Endothelial cell of hepatic sinusoid (primary cell): ENCODE measurements around the gene BCR.

Experiments
- in situ Hi-C: cut with HindIII; loops from 2 replicates; pipeline ENCODE4 v1.10.0; 2017; ENCODE audit warnings: low sequenced_read_pairs

BCR gene

DNA sequence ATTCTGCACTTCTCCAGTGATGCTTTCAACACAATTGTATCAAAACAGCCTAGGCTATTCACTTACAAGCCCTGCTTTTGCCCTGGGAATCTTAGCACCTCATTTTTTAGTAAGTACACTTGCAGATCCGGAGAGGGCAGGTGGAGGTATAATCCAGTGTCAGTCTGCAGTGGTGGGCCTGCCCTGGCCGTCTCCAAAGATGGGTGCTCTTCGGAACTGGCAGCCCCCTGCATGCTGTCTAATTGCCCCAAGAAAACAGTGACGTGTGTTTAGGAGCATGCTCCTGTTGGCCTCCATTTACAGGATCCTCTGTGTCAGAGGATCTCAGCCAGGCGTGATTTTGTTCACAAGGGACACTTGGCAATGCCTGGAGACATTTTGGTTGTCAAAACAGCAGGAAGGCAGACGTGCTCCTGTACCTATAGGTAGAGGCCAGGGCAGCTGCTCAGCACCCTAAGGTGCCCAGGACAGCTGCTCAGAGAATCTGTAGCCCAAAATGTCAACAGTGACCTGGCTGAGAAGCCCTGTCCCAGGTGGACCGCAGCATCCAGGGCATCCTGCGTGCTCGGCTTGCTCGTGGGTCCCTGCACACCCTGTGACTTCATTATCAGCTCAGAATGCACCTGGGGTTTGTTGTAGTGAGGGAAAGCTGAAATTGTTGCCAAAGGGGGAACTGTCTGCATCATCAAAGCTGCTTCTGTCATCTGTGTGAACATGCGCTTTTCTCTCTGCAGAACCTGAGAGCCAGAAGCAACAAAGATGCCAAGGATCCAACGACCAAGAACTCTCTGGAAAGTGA lies 90.7 kb downstream of the BCR start:
- in situ Hi-C loops, result no loop called here

DNA sequence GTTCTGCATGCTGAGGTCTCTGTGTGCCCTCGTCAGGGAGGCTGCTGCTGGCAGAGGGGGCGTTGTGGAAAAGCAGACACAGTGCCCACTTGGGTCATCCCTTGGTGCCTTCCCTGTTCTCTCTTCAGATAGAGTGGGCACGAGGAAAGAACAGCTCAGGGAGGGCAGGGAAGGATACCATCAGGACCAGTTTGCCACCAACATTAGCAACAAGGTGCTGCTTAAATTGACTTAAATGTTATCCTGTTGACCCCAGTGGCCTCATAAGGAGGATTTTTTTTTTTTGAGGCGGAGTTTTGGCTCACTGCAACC lies 91.2 kb downstream of the BCR start:
- in situ Hi-C loops, result no loop called here

DNA sequence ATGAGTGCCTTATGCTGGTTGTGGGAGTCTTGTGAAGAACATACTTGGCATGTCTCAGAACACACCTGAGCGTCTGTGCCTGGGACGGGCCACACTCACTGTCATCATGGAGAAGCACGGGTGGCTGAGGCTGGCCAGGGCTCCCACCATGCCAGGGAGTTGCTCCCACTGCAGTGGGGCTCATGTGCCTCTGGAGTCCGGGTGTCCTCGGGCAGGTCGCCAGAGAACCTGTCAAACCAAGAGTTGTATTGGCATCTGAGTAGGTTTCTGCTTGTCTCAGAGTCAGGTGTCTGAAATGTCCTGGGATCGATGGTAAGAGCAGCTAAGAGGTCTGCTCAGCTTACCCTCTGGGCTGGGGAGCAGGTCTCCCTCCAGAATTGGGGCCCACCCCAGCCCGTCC lies 92.1 kb downstream of the BCR start:
- in situ Hi-C loops, result no loop called here

DNA sequence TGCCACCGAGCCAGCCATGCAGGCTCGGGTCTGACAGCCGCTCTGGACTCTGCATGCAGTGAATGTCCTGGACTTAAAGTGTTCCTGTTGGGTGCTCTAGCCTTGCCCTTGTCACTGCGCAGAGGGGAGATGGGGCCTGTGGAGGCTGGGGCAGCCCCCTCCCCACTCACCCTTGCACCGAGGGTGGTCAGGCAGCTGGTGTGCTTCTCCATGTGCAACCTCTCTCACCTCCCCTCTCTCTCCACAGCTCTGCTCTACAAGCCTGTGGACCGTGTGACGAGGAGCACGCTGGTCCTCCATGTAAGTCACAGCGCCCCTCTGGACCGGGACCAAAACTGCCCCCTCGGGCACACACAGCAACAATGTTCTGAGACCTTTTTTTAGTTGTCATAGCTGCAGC lies 92.5 kb downstream of the BCR start:
- in situ Hi-C loops, result no loop called here

DNA sequence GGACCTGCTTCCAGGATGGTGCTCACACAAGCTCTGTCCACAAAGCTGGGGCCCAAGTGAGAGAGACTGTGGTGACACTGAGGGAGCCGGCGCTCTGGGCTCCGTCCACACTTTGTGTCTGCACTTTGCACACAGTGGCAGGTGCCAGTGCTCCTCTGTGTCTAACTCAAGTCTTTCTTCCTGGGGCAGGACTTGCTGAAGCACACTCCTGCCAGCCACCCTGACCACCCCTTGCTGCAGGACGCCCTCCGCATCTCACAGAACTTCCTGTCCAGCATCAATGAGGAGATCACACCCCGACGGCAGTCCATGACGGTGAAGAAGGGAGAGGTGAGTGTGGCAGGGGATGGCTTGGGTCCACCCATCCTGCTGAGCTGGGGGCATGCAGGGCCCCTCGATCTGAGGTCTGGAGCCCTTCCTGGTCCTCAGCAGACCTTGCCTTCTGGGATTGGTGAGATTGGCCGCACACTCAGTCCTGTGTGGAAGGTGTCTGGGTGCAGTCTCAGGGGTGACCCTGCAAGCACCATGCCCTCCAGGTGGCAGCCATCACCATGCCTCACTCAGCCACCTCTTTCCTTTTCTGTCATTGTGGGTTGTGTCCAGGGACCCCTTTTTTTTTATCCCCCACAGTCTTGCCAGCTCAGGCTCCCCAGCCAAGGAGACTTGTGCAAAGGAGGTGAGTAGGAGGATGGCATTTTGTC lies 93.3 kb downstream of the BCR start:
- in situ Hi-C loops, result no loop called here

DNA sequence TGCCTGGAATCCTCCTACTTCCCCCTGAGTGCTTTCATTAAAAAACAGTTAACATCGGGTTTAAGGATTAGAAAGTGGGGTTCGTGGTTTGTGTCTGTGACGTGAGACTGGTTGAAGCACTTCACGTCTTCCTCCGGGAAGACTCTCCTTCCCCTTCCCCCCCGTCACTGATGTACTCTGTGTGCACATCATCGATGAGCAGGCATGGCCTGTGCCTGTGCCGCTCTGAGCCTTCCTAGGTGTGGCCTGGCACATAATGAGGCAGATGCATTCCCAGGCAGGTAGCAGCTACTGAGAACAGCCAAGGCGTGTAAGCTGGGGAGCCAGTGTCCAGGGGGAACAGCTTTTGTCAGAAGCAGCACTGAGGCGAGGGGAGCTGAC lies 93.8 kb downstream of the BCR start:
- in situ Hi-C loops, result no loop called here

DNA sequence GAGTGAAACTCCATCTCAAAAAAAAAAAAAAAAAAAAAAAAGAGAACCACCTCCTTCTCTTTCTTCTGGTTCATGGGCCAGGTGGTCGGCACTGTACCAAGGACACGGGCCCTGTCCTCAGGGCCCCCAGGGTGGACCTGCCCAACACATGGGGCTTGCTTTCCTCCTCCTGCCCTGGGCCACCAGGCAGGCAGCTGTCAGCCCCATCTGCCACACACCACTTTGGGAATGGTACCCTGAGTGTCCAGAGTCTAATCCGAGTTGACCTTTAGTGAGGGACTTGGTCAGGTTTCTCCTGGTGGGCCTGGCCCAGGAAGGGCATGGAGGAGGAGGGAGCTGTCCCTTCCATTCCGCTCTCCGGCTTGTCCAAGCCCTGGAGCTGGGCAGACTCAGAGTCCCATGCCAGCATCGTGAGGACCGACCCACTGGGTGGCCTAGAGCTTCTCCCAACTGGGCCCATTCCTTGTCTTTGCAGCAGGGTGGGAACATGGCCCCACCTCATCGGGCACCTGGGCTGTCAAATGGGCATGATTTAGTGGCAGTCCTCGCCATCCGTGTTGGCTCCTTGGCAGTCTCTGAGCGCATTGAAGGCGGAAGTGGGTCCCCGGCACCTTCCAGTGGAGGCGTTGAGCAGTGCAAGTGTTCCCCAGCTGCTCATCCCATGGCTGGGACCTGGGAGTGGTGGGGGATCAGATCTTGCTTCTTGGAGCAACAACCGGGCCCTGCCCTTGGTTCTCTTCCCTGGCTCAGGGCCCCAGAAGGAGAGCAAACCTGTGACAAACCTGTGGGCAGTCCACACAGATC lies 94.8 kb downstream of the BCR start:
- in situ Hi-C loops, result loop anchor here (5.0 kb wide), 2 partner anchors 48 to 88 kb away; no protein-coding TSS in a partner anchor

DNA sequence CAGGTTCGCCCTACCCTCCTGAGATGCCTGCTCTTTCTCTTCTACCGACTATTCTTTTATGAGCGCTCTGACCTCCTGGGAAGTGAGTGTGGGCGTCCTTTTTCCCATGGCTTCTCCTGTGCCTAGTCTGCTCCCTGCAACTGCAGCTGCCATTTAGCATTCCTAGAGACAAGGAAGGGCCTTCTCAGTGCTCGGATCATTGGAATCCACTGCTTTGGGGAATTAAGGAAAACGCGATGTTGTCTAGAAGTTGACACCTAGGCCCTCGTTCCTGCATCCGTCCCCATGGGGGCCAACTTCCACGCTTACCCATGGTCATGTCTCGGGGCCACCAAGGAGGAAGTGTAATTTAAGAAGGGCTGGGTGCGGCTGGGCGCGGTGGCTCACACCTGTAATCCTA lies 95.4 kb downstream of the BCR start:
- in situ Hi-C loops, result loop anchor here (5.0 kb wide), 2 partner anchors 48 to 88 kb away; no protein-coding TSS in a partner anchor

DNA sequence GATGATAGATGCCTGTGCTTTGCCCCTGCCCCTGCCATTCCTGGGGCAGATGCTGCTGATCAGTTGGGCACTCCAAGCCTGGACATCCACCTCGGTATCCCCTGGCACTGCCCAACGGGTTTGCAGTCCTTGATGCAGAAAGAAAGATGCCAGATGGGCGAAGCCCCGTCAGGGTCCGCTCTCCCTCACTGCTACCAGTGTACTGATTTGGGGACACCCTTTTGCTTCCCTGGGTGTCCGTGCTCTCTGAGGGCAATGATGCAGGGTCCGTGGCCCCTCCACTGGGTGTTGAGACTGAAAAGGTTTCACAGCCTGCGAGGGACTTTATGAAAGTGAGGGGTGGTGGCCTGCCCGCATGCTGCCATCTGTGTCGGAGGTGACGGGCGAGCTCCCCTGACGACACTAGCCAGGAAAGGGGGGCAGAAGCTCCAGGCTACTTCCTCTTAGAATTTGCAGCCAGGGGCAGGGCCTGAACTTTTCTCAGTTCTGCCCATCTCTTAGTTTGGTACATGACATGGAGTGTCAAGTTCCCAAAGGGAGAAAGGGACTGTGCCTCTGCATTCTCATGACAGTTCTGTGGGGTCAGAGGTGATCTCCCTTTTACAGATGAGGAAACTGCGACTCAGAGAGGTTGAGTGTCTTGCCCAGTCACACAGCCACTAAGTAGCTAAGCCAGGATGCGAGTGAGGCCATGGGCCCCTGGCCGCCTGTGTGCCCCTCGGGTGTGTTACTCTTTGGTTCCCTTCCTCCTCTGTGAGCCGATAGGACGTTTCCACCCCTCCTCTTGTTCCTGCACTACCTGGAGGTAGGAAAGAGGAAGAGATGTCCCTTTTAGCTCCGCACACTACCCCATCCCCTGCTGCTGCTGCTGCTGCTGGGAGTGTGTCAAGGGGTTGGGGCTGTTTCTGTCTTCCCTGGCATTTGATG lies 96.6 kb downstream of the BCR start:
- in situ Hi-C loops, result loop anchor here (5.0 kb wide), 2 partner anchors 50 to 90 kb away; no protein-coding TSS in a partner anchor

DNA sequence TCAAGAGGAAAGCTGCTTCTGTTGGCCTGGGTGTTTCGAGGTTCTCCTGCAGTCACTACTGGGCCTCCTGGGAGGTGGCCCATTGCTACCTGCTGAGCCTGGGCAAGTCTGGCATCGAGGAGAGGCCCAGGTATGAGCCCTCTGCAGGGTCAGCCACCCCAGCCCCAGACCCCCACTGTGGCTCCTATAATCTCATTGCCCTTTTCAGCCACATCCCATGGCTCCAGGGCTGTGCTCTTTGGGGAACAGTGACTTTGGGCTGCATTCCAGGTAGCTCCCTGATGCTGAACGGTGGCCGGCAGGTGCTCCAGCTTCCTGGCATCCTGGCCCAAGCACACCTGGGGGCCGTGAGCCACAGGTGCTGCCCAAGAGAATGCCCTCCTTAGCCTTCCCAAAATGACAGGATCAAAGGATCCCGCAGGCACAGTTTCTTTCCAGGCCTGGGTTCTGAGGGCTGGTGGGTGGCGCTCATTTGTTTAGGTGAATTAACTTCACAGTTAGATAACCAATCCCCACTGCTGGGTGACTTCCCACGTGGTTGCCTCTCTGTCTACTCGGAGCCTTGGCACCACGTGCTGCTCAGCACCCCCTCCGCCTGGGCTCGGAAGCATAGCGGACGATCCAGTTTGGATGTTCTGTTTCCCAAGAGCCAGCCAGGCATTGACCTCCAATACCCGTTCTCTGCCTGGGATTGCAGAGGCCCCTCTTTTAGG lies 97.4 kb downstream of the BCR start:
- in situ Hi-C loops, result loop anchor here (5.0 kb wide), 2 partner anchors 50 to 90 kb away; no protein-coding TSS in a partner anchor

DNA sequence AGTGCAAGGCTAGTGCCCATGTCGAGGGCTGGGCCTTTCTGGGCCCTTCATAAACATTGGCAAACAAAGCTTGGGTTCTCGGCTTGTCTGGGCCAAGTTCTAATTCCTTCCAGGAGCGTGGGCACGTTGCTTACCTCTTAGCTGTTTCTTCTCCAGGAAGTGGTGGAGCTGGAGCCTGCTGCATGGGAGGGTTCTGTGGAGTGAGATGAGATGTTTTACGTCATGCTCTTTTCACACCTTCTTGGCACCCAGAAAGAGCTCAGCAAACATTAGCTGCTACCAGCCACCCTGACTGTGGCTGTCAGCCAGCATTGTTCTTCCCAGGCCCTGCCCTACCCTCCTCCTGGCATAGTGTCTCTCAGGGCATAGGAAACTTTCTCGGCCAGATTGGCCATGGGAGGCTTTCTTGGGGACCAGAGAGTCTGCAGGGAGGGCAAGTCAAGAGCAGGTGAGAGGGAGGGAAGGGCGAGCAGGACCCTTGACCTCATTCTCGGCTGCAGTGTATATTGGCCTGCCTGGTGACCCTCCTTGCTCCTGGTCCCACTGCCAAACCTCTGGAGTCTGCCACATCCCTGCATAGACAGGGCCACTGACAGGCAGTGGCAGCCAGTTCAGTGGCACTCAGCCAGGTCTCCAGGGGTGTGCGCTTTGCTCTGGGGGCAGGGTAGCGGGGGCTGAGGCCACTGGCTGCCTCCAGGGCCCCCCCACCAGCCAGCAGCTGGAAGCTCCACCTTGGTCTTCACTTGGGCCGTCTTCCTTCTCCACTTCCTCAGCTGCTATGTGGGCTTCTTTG lies 98.8 kb downstream of the BCR start:
- in situ Hi-C loops, result loop anchor here (5.0 kb wide), 2 partner anchors 52 to 92 kb away; no protein-coding TSS in a partner anchor

DNA sequence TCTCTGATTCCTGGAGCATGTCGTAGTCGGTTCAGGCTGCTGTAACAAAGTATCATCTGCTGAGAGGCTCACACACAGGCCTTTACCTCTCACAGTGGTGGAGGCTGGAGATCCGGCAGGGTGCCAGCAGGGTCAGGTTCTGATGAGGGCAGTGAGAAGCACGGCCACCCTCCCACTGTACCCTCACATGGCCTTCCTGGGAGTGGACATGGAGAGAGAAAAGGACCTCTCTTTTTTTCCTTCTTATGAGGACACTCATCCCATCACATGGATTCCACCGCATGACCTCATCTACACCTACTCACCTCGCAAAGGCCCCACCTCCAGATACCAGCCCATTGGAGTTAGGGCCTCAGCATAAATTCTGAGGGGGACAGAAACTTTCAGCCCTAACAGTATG lies 99.5 kb downstream of the BCR start:
- in situ Hi-C loops, result loop anchor here (5.0 kb wide), 2 partner anchors 52 to 92 kb away; no protein-coding TSS in a partner anchor

DNA sequence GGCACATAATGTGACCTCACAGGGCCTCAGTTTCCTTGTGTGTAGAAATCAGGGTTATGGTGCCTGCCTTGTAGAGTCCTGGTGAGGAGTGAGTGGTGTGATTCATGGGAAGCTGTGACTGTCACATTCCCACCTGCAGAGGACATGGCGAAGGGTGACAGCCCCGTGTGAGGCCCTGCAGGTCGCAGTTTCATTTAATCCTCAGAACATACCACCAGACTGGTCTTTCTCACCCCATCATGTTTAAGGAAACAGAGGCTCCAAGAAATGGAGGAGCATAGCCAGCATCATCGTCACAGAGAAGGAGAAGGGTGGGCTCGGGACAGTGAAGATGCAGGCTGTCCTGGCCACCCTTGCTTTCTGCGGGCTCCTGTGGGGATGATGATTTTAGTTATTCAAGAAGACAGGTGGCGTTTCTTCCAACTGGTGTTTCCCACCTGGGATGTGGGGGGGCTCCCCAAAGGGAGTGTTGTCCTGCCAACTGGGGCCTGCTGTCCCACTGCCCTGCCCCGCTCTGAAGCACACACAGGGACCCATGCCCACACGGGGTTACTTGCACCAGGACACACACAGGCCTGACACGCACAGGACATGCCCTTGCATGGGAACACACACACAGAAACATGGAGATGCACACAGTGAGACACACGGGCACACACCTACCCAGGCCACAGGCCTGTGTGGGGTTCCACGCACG lies 100.2 kb downstream of the BCR start:
- in situ Hi-C loops, result no loop called here

DNA sequence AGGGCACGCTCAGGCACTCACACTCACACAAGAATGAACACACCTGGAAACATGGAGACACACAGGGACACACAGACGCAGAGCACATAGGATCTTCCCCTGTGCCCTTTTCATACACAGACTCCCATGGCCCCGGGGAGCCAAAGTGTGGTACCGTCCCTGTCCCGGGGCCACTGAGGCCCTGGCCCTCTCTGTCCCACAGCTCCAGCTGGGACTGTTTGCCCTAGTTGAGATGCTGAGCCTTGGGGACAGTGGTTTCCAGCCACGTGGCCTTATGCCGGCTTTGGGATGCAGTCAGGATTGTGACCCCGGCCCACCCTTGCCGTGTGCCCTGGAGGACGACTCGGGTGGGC lies 100.7 kb downstream of the BCR start:
- in situ Hi-C loops, result no loop called here

DNA sequence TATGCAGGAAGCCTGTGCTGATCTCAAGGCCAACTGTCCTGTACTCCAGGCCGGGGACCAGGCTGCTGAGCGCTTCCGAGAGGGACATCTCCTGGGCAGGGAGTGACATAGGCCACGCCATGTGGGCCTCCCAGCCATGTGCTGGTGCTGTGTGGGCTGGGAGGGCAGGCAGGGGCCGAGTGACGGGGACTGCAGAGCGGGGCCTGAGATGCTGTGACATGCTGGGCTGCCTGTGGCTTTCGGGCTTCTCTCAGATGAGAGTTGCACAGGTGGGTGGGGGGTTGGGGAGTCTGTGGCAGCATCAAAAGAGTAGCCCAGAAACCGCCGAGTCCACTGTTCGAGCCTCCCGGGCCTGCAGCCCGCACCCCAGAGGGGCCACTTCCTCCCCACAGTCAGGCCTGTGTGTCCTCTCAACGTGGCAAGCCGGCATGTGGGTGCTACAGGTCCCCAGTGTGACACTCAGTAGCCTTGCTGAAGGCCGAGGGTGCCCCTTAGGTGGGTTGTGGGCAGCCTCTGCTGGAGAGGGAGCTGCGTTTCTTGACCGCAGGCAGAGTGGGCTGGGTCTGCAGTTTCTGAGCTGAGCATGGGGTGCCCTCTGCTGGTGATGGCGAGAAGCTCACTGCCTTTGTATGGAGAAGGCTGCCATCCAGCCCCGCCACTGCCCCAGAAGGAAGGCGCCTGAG lies 101.2 kb downstream of the BCR start:
- in situ Hi-C loops, result no loop called here

DNA sequence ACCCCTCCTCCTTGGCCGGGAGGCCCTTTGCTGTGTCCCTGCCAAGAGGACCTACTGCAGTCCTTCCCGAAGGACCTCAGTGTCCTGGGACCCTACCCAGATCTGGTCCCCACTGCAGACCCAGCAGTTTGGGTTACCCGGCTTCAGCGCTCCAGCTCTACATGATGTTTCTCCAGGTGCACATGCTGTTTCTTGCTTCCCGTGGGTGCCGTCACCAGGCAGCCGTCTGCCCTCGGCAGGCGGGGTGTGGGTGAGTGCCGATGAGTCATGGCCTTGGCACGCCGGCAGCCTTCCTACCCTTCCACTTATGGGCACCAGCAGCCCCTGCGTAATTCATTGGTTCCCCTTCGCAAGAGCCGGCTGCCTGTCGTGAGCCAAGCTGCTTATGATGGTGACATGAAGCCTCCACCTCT lies 101.8 kb downstream of the BCR start:
- in situ Hi-C loops, result no loop called here

DNA sequence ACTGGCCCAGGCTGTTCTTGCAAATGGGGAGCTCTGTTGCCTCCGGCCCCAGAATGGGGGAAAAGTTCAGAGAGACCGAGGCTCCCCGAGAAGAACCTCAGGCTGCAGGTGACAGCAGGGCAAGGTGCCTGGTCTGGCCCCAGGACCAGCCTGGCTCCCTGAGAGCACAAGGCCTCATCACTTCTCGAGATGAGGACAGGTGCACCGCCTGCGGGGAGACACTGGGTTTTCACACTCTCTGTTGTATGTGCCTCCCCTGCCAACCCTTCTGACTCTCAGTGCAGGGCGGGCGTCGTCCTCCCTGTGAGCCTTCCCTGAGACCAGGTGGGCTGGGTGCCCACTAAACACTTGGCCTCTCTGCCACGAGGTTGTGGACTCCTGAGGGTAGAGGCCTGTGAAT lies 102.2 kb downstream of the BCR start:
- in situ Hi-C loops, result no loop called here

DNA sequence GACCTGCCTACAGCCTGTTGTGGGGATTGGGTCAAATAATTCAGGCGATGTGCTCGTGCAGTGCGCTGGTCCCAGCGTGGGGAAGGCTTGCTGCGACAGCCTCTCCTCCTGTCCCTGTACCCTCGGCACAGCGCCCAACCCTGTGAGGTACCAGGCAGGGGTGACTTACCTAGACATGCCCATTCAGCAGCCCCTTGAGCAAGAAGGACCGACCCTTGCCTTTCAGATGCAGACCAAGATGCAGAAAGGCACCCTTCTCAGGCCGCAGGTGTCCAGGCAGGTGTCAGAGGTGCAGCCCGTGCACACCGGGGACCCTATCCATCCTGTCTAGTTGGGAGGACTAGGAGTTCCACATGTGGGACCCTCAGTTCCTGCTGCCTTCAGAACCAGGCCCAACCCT lies 102.7 kb downstream of the BCR start:
- in situ Hi-C loops, result no loop called here
